HTR-8/SVneo (cell line): ENCODE results near the gene B3GAT1.
A peak's percentile ranks its signal among the peaks of the same experiment; 100 is the strongest.
"Not testable (repeated sequence)": the region's sequence is repeated elsewhere in the genome, so short reads cannot be mapped to it uniquely, and the experiment has no call there.

Experiments
- DNase-seq: peaks from one replicate; pipeline ENCODE4 v3.0.0; 2011; ENCODE audit warnings: low spot score, mixed read lengths; ENCODE audit not compliant: insufficient read length
- FAIRE-seq: peaks from 2 replicates; lab custom pipeline; 2011; peaks lifted over from hg19 to GRCh38; lab: Jason Lieb, UNC

B3GAT1 gene

DNA sequence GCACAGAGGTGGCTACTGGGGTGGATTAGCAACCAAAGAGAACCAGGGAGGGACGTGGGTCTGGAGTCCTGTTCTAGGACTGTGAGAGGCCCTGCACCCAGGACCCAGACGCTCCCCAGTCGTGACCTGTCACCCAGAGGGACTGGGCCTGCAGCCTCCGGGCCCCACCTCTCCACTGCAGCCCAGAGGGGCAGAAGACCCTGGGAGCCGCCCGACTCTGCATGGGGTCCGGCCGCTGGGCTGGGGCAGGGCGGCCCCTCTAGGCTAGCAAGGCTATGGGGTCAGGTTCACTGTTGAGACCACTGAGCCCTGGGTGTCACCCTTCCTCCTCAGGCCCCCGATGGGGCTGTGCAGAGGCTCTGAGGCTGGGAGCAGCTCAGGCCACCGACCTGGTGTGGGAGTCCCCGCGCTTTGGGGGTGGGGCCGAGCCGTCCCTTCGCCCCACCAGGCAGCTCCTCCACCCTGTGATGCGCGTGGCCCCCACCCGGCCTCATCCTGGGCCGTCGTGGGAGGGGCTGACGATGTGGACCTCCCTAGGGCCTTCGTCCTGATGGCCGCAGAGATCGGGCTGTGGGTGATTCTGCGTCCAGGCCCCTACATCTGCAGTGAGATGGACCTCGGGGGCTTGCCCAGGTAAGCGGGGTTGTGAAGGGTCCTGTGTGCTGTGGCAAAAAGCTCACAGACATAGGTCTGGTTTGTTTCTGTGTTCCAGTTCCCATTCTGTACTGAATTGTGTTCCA is 67.4 kb downstream of the B3GAT1 start:
- not testable (repeated sequence) for DNase-seq, FAIRE-seq

DNA sequence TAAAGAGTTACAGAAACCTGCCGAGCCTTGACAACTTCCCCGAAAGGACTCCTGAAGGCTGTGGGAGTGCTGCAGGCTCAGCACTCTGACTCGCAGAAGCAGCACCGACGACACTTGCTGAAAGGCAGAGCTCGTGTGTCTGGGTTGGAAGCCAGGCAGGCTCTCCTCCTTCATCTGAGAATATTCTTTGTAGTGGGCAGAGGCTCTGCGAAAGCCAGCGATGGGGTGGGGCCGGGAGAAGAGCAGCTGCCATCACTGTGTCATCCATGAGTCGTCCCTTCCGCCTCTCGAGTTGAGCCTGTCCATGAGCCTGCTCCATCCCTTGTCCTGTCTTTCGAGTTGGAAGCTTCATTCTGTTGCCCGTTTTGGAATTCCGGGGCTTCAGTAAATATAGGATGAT is 68.4 kb downstream of the B3GAT1 start:
- DNase-seq (no peak), FAIRE-seq (no peak)

DNA sequence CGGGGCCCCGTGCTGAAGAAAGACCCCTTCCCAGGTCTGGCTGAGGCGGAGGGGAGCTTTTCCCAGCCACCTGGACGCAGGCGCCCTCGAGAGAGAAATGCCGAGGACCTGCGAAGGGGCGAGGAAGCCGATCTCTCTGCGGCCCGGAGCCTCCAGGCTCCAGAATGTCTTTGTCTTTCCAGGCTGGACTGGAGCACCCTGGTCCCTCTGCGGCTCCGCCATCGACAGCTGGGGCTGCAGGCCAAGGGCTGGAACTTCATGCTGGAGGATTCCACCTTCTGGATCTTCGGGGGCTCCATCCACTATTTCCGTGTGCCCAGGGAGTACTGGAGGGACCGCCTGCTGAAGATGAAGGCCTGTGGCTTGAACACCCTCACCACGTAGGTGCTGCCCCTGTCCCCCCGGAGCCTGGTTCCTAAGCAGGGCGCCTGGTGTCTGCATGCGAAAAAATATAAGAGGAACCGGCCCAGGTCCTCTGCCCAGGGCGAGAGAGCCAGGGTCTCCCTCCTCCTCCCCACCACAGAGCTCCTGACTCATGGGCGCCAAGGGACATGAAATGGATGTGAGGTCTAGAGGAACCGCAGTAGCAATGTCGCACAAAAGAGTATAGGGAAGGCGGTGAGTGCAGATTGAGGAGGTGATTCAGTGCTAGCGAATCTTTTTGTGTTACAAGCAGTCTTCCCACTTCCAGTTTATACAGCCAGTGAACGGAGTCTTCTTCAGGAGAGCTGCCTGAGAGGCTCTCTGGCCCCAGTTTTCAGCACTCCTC is 69.3 kb downstream of the B3GAT1 start:
- FAIRE-seq: no peak

DNA sequence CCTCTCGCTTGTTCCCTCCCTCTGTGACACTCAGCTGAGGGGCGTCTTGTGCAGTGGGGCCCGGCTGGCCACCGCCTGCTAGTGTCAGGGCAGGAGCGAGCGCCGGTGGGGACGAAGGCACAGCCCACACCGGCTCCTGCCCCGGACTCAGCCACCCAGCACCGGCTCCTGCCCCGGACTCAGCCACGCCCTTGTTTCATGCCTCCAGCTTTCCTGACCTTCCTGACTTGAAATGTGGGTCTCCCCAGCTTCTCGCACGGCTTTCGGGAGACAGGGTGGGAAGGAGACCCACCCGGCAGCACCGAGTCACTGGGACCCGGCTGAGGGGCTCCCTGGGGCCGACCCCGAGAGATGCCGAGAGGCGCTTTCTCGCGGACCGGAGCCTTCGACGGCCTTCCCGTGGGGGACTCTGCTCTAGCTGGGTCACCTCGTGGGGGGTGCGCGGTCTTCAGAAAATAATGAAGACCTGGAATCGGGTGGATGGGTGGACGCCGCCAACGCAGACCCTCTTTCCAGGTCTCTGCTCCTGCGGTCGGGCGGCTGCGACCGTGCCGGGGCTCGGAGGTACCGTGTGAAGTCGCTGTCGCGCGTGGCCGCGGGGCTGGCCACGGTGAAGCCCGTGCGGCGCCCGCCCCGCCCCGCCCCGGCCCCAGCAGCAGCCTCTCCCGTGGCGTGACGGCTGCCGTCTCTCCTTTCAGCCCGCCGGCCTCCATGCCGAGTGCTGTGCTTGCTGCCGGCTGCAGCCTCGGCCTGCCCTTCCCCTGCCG is 70.1 kb downstream of the B3GAT1 start:
- no peak for DNase-seq
- FAIRE-seq: no peak

More for the DNA sequence above, 69.3 kb downstream of the B3GAT1 start:
- DNase-seq: no peak

DNA sequence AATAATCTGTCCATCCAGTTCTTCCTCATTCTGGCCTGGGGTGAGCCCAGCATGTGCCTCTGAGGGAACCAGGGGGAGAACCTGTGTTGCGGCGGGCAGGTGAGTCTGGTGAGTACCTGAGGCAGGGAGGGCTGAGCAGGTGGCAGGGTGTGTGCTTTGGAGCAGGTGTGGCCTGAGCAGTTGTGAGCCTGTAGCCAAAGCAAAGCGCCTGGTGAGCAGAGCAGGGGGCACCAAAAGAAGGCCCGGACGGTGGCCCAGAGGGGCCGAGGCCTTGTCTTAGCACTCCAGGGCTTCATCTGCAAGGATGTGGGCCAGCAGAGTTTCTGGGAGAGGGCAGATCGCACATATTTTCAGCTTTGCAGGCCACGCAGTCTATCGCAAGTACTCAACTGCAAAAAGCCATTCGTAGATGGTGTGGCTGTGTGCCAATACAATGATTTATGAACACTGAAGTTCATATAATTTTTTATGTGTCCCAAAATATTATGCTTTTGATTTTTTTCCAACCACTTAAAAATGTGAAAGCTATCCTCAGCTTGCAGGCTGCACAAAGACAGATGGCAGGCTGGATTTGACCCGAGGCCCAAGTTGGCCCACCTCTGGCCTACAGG is 71.6 kb downstream of the B3GAT1 start:
- DNase-seq: no peak
- FAIRE-seq: no peak

DNA sequence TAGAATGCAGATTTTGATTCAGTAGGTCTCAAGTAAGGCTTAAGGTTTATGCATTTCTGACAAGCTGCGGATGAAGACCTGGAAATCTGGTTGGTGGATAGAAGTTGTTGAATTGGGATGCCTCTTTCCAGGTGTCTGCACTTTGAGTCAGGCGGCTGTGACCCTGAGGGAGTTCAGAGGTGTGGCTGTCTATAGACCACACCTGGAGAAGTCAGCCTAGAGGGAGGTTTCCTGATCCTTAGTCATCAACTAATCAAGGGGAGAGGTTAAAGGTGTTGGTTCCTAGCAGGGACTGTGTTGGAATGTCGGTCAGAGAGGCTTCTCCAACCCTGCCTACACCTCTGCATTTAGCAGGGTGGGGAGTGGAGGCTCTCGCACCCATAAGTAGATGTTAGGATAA is 72.3 kb downstream of the B3GAT1 start:
- no peak for DNase-seq
- no peak for FAIRE-seq

DNA sequence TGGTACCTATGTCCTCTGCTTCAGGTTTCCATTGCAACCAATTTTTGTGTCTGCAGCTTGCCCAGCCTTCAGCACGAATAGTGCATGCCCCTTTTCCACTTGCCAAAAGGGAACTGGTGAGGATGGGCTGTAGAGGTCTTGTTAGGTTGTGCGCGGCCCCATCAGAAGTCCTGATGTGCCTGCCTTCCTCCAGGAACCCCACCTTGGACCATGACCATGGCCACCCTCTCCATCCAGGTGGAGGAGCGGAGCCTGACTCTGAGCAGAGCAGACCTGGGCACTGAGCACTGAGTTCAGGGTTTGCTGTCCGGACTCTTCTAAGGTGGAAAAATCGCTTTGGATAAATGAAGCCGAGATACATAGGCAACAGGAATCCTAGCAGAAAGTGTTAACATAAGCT is 73.4 kb downstream of the B3GAT1 start:
- DNase-seq: no peak
- FAIRE-seq: no peak

DNA sequence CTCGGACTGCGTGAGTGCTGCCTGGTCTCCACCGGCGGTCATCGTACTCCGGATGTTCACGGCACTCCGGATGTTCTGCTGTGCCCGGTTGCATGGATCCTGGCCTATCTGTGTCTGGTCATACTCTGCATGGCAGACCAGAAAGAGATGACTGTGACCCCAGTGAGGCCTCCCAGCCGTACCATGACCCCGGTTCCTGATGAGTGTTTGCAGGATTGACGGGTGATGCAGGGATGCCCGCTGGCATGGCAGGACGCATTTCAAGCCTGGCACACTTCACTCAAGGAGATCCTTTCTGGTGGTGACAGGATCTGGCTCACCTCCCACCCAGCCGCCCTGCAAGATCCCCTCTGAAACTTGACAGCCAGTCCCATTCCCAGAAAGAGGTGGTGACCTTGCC is 74.0 kb downstream of the B3GAT1 start:
- DNase-seq (no peak), FAIRE-seq (no peak)

DNA sequence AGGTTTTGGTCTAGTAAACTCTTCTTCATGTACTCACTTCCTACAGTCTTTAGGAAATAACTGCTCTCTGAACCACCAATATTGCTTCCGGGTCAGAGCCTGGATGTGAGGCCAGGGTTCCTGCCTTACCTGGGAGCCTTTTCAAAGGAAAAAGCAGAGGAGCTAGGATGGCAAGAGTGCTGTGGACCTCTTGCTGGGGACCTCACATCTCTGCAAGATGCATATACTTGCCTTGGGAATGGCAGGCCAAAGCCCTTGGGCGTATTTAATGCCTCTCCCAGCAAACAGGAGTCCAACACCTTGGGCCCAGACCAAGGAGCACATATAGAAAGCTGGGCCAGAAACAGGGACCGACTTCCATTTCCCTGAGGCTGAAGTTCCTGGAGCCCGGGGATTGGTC is 75.0 kb downstream of the B3GAT1 start:
- DNase-seq (no peak), FAIRE-seq (no peak)

DNA sequence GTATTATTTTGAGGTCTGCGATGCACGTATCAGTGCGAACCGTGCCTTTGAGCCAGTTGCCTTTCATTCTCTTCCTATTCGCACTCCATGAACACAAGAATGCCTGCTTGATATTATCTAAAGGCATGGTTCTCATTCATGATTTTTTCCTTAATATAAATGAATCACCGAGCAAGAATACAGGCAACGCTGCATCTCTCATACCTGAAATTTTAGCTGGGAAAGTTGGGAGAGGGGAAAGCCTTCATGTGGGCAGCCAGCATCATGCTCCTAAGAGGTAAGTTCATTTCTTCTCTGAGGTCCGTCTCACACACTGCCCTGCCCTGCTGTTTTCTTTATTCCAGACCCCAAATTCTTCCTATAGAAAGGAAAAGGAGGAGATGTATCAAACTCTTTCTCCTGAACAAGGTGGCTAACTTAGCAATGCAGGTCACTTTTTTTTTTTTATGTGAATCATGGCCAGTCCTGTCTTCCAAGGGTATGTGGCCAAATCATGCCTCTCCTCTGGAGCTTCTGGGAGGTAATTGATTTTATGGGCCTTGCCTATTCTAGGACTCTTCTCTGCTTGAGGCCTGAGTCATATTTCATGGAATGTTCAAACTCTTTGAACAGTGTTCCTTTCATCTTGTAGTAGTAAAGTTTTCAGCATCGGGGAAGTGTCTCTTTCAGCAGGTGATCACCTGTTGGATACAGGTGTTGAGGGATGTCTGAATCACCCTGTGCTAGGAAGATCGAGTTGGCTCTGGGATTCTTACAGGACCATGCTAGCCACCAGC is 77.1 kb downstream of the B3GAT1 start:
- FAIRE-seq: no peak
- DNase-seq: no peak

DNA sequence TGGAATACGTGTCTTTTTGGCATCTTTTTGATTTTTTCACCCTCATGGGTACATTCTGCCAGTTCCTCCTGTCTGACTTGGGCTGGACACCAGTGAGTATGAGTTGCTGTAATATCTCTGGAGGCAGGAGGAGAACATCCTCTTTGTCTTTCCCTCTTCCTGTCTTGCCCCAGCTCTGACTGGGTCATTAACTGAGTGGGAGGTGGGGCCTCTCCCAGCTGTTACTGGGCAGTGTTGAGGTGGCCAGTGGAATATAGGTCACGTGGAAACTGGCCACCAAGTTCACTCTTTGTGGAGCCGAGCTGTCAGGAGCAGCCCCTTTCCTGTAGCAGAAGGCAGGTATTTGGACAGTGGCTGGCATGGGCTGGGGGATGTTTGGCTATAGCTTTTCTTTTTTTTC is 78.1 kb downstream of the B3GAT1 start:
- FAIRE-seq (no peak), DNase-seq (no peak)

DNA sequence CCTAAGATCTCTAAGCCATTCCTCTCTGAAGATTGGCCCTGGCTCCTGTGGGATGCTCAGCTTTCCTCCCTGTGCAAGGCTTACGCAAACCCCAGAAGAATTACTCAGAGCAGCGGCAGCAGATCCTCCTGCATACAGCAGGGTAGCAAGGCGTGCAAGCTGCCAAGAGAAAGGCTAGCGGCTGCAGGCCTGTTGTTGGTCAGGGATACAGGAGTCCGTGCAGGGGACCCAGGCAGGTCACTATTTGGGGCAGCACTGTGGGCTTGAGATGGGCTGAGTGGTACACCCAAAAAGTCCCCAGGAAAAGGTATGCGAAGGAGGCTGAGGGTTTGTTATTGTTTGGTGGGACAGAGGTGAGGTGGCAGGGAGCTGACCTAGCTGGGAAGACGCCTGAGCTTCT is 78.7 kb downstream of the B3GAT1 start:
- DNase-seq: no peak

DNA sequence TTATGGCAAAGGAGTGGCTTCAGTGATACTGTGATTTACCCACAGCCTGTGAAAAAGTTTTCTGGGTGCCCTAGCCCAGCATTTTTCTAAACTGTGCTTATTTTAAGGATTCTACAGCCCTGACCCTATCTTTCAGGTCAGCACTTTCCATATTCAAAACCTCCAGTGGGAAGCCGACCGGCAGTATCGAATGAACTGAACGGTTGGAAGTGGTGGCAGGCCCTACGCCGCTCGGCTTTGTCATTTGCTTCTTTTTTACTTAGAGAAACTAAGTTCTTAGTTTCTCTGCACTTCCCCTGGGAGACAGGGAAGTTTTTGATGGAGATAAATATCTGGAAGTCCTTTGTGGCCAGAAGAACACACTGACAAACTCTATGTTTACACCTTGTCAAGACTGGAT is 79.3 kb downstream of the B3GAT1 start:
- DNase-seq (no peak), FAIRE-seq (no peak)

More for the DNA sequence above, 78.7 kb downstream of the B3GAT1 start:
- no peak for FAIRE-seq

DNA sequence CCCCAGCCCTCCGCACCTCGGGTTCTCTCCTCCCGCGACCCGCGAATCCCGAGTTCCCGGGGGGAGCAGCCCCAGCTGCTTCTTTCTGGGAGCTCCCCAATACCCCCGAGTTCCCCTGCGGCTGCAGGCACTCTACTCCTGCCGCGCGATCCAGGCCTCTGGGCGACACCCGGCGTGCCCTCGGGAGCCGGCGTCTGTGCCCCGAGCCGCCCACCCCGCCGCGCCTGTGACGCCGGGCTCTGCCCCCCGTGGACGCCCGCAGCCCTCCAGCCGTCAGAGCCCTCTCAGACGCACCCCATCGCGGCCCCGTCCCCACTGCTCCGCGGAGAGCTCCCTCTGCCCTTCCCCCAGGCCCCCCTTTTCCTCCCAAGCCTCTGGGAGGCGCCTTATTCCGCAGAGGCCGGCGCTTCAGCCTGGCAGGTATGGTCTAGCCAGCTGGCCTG is 79.8 kb downstream of the B3GAT1 start:
- FAIRE-seq (no peak), DNase-seq (no peak)

DNA sequence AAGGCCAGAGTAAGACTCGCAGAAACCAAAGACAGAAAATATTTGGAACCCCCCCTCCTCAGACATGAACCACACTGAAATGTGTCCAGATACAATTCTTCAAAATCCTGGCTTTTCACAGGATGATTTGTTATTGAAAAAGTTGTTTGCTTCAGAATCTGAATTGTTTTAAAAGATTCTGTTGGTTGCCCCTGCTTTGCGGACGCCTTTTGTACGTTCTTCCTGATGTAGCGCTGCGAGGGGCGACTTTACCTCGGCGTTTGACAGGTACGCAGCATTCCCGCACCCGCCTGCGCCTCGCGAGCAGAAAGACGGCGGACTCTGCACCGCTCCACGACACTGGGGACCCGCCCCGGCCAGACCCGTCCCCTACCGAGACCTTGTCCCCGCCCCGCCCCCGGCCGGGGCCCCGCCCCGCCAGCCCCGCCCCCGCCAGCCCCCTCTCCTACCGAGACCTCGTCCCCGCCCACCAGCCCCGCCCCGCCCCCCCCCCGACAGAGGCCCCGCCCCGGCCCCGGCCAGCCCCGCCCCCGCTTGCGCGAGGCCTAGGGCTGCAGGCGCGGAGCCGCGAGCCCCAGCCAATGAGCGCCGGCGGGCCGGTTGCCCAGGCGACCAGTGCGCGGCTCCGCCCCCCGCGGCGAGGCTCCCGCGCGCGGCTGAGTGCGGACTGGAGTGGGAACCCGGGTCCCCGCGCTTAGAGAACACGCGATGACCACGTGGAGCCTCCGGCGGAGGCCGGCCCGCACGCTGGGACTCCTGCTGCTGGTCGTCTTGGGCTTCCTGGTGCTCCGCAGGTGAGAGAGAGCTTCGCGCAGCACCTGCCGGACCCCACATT is 80.5 kb downstream of the B3GAT1 start, which contains the start of gene GLB1L2:
Gene GLB1L2 (plus strand): TSS at position 635 of the 835 bp plus-strand sequence. CDS start 74 bp downstream, at position 709.
- no peak for FAIRE-seq
- DNase-seq: peak; percentile 12

DNA sequence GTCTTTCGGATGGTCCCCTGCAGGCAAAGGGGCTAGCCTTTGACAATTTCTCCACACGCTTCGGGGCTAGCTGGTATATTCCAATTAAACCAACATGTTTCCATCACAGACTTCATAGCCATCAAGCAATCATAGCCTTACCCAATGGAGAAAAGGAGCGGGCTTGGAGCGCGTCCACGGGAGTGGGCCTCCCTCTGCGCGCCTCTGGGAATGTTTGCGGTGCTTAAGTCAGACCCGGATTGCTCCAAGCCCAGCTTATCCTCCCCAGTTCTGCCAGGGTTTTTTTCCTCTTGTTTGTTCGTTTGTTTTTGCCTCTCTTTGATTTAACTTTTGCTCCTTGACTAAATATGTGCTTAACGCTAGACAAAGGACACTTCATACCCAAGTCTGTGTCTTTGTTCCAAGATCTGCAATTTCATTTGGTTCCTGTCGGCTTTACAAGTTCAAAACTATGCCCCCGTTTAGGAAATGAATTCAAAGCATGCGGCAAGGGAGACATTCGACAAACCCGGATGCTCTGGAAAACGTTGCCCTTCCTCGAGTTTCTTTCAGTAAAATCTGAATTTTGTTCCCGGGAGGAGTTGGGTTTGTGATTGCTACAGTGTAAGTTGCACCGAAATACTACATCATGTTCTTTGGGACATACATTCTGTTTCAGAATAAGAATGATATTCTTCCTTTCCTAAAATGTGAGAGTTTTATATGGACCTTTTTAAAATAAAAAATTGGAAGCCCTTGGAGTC is 81.3 kb downstream of the B3GAT1 start:
- DNase-seq (no peak), FAIRE-seq (no peak)
